GM21786 (cell line): ENCODE results near the gene EPB41L1.

ENCODE experiments used
- ATAC-seq: cut with Tn5 transposase; IDR thresholded peaks from one replicate; pipeline ENCODE4 v1.9.1; 2021; ENCODE audit not compliant: unreplicated experiment

The EPB41L1 gene

GRCh38 chr20:36154700-36155628 is at the start of gene EPB41L1:
EPB41L1 (plus strand) TSS chr20:36154740; CDS start chr20:36173778, 19,038 bp downstream.
- ATAC-seq: no peak

GRCh38 chr20:36104856-36105255 is 49.7 kb upstream of the EPB41L1 start:
- no peak for ATAC-seq

- no peak for ATAC-seq
Measured at GRCh38 chr20:36105711-36106226, 48.8 kb upstream of the EPB41L1 start.

DNA sequence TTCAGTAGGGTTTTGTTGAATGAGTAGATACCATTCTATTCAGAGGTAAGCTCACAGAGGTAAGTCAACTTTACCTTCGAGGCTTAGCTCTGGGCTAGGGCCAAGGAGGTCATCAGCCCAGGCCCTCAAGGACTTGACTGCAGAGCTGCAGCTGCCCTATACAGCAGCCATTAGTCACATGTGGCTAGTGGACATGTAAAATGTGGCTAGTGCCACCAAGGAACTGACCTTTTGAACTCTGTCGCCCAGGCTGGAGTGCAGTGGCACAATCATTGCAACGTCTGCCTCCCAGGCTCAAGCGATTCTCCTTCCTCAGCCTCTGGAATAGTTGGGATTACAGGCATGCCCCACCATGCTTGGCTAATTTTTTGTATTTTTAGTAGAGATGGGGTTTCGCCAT is 47.9 kb upstream of the EPB41L1 start:
- ATAC-seq: no peak

DNA sequence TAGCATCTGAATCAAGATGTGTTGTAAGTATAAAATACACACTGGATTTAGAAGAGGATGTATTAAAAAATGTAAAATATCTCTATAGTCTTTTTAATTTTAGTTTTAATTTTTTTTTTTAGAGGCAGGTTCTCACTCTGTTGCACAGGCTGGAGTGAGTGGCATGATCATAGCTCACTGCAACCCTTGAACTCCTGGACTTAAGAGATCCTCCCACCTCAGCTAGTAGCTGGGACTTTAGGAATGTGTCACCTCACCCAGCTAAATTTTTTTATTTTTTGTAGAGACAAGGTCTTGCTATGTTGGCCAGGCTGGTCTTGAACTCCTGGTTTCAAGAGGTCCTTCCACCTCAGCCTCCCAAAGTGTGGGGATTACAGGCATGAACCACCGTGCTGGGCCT is 46.7 kb upstream of the EPB41L1 start:
- no peak for ATAC-seq

- ATAC-seq: no peak
Measured at GRCh38 chr20:36109251-36109947, 45.1 kb upstream of the EPB41L1 start.

GRCh38 chr20:36110994-36111393 is 43.5 kb upstream of the EPB41L1 start:
- ATAC-seq: no peak

- no peak for ATAC-seq
Measured at GRCh38 chr20:36112112-36112511, 42.4 kb upstream of the EPB41L1 start.

GRCh38 chr20:36113036-36113435 is 41.5 kb upstream of the EPB41L1 start:
- ATAC-seq: no peak

DNA sequence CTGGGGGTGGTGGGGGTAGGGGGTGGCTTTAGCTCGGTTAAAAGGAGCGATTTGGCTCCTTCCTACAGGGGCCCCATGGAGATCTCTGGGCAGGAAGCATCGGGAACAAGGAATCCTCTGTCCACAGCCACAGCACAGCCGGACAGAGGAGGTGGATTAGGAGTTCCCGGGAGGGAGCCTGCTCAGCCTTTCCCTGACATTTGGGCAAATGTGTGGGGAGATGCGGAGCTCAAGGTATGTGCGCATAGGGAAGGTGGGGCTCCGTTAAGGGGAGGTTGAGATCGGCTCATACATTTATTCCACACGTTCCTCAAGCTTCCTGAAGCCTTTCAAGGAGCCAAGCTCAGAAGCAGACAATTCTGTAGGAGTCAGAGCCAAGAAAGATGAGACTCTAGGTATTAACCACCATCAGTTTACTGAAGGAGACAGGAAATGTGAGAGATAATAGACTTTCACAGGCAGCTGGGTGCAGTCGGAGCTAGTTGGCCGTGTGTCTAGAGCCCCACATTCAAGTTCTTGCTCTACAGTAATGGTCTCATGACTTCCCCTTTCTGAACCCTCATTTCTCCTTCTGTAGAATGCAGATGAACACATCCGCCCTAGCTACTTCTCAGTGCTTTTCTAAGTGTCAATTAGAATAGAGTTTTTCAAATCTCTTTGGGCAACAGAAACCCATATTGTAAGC is 40.8 kb upstream of the EPB41L1 start:
- ATAC-seq: no peak

DNA sequence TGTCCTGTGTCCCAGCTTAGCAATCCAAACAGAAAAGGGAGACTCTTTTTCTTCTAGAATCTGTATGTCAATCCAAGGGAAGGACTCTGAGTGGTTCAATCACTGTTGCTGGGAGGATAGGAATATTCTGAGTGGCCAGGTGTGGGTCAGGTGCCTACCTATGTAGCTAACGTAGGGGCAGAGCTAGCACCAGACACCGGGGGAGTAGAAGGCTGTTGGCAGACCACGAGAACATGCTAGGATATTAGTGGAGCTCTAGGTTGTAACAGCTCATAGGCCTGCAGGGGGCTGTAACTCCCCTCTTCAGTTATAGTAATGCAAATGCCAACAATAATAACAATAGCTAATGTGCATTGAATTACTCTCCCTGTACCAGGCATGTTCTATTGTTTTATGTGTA is 39.8 kb upstream of the EPB41L1 start:
- no peak for ATAC-seq

GRCh38 chr20:36115925-36116324 is 38.6 kb upstream of the EPB41L1 start:
- ATAC-seq: no peak

- ATAC-seq: no peak
Measured at GRCh38 chr20:36116807-36117441, 37.6 kb upstream of the EPB41L1 start.

DNA sequence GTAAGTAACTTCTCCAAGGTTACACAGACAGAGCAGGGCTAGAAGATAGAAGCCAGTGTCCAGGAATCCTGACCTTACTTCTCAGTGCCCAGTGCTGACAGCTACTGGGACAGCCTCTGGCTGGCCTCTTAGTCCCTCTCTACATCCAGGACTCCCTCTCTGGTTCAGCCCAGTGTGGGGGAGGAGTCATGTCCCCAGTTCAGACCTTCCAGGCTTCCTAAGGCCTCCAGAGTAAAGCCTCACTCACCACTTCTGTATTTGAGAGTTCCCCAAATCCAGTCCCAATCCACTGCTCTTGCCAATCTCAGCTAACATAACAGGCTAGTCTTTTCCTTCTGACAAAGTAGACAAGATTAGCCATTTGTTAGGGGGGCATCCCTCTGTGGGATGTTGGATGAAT is 36.9 kb upstream of the EPB41L1 start:
- ATAC-seq: no peak

- no peak for ATAC-seq
Measured at GRCh38 chr20:36118371-36118770, 36.2 kb upstream of the EPB41L1 start.

- ATAC-seq: no peak
Measured at GRCh38 chr20:36119537-36119936, 35.0 kb upstream of the EPB41L1 start.

DNA sequence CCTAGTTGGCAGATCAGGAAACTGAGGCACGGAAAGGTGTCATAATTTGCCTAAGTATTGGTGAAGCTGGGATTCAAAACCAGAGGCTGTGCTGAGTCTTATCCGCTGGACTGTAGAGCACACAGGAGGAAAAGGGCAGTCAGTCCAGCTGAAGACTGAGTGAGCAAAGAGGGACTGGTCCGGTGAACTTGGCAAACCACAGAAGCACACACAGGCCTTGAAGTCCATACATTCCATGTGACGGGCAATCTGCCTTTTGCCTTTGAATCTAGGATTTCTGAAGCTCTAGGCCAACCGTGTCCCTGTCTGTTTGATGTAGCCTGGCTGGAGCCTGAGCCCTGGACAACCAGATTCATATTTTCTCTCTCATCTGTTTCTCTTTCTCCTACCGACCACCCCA is 34.3 kb upstream of the EPB41L1 start:
- ATAC-seq: no peak

GRCh38 chr20:36120991-36121390 is 33.5 kb upstream of the EPB41L1 start:
- no peak for ATAC-seq

DNA sequence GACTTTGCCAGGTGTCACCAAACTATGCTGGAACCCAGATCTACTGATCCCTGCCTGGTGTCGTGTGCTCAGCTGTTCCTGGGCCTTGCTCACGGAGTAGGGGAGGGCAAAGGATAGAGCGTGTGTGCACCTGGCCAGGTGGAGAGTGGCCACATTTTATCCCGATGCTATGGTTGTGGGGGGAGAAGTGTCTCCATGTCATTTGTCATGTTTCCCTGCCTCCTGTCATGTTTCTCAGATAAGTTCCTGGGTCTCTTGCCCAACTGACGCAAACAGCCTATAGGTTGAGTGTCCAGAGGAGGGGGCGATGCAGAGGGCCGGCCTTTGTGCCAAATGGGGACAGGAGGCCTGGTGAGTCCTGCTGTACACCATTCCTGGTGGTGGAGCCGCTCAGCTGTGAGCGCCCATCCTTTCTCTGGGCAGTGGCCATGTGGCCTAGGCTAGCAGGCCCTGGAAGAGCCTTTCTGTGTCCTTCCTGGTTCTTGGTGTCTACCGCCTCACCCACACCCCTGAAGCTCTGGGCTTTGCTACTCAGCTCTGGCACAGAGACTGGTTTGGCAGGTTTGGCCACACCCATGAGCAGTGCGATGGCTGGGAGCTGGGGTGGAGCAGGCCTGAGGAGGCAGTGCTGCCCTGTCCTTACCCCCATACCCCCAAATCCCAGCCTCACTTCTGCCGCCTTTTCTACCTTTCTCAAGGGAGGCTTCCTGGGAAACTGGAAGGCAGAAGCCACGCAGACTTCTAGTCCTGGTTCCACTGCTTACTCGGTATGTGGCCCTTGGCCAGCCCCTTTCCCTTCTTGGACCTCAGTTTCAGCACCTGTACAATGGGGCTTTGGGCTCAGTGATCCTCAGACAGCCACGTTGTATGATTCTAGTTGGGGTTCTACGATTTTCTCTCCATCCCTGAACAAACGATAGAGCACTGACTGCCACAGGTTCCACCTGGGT is 32.3 kb upstream of the EPB41L1 start:
- no peak for ATAC-seq

DNA sequence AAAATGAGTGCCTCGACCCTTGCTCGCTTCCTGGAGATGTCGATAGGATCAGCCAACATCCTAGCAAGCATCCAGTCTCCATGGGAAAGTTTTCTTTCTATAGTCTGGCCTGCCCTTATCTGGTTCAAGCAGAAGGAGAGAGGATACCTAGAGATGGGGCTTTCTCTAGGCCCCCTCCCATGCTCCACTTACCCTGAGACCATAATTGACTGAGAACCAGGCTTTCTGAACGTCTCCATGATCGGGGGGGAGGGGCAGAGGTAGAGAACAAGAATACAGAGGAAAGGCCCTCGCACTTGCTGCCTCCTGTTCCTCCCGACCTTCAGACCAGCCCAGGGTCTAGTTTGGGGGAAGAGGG is 31.6 kb upstream of the EPB41L1 start:
- no peak for ATAC-seq
